CD8-positive, alpha-beta memory T cell (primary cell): ENCODE measurements around the gene ACOD1. TPM values are rescaled to one million over a fixed set of nuclear protein-coding genes. Genes with fewer than 3 reads are reported as not detected.
"Not testable (repeated sequence)": the region's sequence is repeated elsewhere in the genome, so short reads cannot be mapped to it uniquely, and the experiment has no call there.

Source experiments
- CTCF ChIA-PET: fragments of 350-600 bp; sonication (Branson Sonifier 250); formaldehyde crosslinking; loops from one replicate; lab custom pipeline; 2021; ENCODE audit warnings: antibody characterized with exemption; lab: Charles Lee
- POLR2A ChIA-PET: fragments of 350-600 bp; sonication (Branson Sonifier 250); formaldehyde crosslinking; loops from one replicate; lab custom pipeline; 2021; ENCODE audit warnings: antibody characterized with exemption; lab: Charles Lee
- DNase-seq, 5 donors: peaks; one replicate each; pipeline versions ENCODE4 v3.0.0 to v3.0.0-alpha.2; 2020 to 2022; ENCODE audit warnings: mixed read lengths in 1 of 5
- H3K27ac ChIP-seq: one replicate; pipeline ENCODE4 v1.7.0; 2013; ENCODE audit warnings: low read depth, mild to moderate bottlenecking, low read length, moderate library complexity
- H3K27me3 ChIP-seq: 2 replicates; pipeline ENCODE4 v1.7.0; 2013; ENCODE audit warnings: low read length, mild to moderate bottlenecking; ENCODE audit not compliant: insufficient read depth, poor library complexity, severe bottlenecking
- H3K36me3 ChIP-seq: 2 replicates; pipeline ENCODE4 v1.7.0; 2013; ENCODE audit warnings: mild to moderate bottlenecking, low read length, moderate library complexity; ENCODE audit not compliant: insufficient read depth
- H3K4me1 ChIP-seq: 2 replicates; pipeline ENCODE4 v1.7.0; 2013; ENCODE audit warnings: mild to moderate bottlenecking, low read length, moderate library complexity; ENCODE audit not compliant: insufficient read depth
- H3K4me3 ChIP-seq: 2 replicates; pipeline ENCODE4 v1.7.0; 2013; ENCODE audit warnings: mild to moderate bottlenecking, low read length
- H3K9me3 ChIP-seq: 2 replicates; pipeline ENCODE4 v1.7.0; 2013; ENCODE audit warnings: mild to moderate bottlenecking, low read length
- H3K27ac Mint-ChIP-seq, 8 donors: one replicate each; pipeline ENCODE4 v1.8.0; 2020 to 2021; ENCODE audit warnings: mixed read lengths in 8 of 8, mild to moderate bottlenecking in 6 of 8, inconsistent platforms in 3 of 8, moderate library complexity in 3 of 8
- H3K27me3 Mint-ChIP-seq, 2 donors: one replicate each; pipeline ENCODE4 v1.8.0; 2020 to 2021; ENCODE audit warnings: mixed read lengths in 2 of 2, mild to moderate bottlenecking in 1 of 2, moderate library complexity in 1 of 2
- H3K36me3 Mint-ChIP-seq, 3 donors: one replicate each; pipeline ENCODE4 v1.8.0; 2020 to 2021; ENCODE audit warnings: mixed read lengths in 3 of 3, inconsistent platforms in 1 of 3, mild to moderate bottlenecking in 1 of 3
- H3K4me1 Mint-ChIP-seq, 3 donors: one replicate each; pipeline ENCODE4 v1.8.0; 2020 to 2021; ENCODE audit warnings: mixed read lengths in 3 of 3, inconsistent platforms in 1 of 3, mild to moderate bottlenecking in 1 of 3
- H3K4me3 Mint-ChIP-seq, 7 donors: one replicate each; pipeline ENCODE4 v1.8.0; 2020 to 2021; ENCODE audit warnings: mixed read lengths in 7 of 7, mild to moderate bottlenecking in 6 of 7, moderate library complexity in 4 of 7, inconsistent platforms in 2 of 7
- H3K9me3 Mint-ChIP-seq, 5 donors: one replicate each; pipeline ENCODE4 v1.8.0; 2020 to 2022; ENCODE audit warnings: mixed read lengths in 5 of 5, mild to moderate bottlenecking in 3 of 5, moderate library complexity in 2 of 5, inconsistent platforms in 1 of 5
- polyA plus RNA-seq: library from polyadenylated mRNA; unstranded; fragments of 300-500 nt; fragmentation: Illumina TruSeq; gene quantifications from one replicate; pipeline ENCODE4 v1.2.3, GENCODE V29; 2021
- total RNA-seq, 2 experiments: library from RNA; stranded (reverse); gene quantifications; one replicate each; pipeline ENCODE4 v1.2.3, GENCODE V29; 2021

The ACOD1 gene
- total RNA-seq, result not detected
- polyA plus RNA-seq, result not detected

DNA sequence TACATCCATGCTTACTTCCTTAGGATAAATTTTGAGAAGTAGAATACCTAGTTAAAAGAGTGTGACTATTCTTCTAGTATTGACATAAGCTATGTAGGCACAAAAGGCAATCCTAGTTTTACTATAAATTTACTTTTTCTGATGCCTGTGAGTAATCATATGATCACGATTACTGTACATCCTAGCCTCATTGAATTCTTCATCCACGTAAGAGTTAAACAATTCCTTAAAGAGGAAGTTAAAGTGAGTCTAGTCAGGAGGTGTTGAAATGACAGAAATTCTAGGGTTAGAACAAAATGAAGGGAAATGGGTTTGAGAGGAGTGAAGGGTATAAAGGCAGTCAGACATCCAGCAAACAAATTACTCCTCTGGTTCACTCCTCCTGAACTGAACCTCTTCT is at the start of gene ACOD1:
Gene ACOD1, plus strand, starts transcription at position 363 of the 400 bp plus-strand sequence. CDS start 48 bp downstream, outside the sequence.
- H3K27me3 Mint-ChIP-seq, result peaks cover 19 to 24% of the 10 kb centered on the region in 2 donors
- H3K36me3 ChIP-seq, result no peaks in the 10 kb centered on the region
- H3K27me3 ChIP-seq, result no peaks in the 10 kb centered on the region
- H3K27ac Mint-ChIP-seq, result no peak within 1 kb of the TSS
- H3K36me3 Mint-ChIP-seq, result peaks cover 0 to 1% (median 0%) of the 10 kb centered on the region in 3 donors
- H3K27ac ChIP-seq, result no peak within 1 kb of the TSS
- ChIA-PET POLR2A (no interaction called here), CTCF (no interaction called here)
- DNase-seq, result no peak
- no peak within 1 kb of the TSS for H3K4me3 ChIP-seq
- H3K9me3 ChIP-seq, result no peaks in the 10 kb centered on the region
- H3K4me1 Mint-ChIP-seq, result no peaks in the 10 kb centered on the region
- H3K9me3 Mint-ChIP-seq, result peaks cover 0 to 3% (median 0%) of the 10 kb centered on the region in 5 donors
- no peaks in the 10 kb centered on the region for H3K4me1 ChIP-seq
- H3K4me3 Mint-ChIP-seq, result no peak within 1 kb of the TSS

DNA sequence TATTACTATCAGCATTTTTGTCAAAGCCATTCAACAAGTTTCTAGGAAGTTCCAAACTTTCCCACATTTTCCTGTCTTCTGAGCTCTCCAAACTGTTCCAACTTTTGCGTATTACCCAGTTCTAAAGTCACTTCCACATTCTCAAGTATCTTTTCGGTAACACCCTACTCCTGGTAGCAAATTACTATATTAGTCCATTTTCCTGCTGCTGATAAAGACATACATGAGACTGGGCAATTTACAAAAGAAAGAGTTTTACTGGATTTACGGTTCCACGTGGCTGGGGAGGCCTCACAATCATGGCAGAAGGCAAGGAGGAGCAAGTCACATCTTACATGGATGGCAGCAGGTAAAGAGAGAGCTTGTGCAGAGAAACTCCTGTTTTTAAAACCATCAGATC is 49.2 kb upstream of the ACOD1 start:
- CTCF ChIA-PET, result interaction anchor here (1.0 kb wide), 2 partner anchors 10 to 1029 kb away, joined by 3 to 4 read pairs; no protein-coding TSS in a partner anchor
- H3K27ac ChIP-seq, H3K9me3 ChIP-seq, H3K27me3 ChIP-seq, H3K4me1 ChIP-seq, POLR2A ChIA-PET, H3K36me3 Mint-ChIP-seq, H3K4me3 Mint-ChIP-seq, H3K4me1 Mint-ChIP-seq, H3K4me3 ChIP-seq, H3K36me3 ChIP-seq, DNase-seq: not testable (repeated sequence)
- Mint-ChIP-seq H3K27ac (peak overlapping the region in 1 of 8 donors; percentile 5), H3K27me3 (peaks cover 8 to 41% of the 10 kb centered on the region in 2 donors), H3K9me3 (peaks cover 0 to 12% (median 7%) of the 10 kb centered on the region in 5 donors)

DNA sequence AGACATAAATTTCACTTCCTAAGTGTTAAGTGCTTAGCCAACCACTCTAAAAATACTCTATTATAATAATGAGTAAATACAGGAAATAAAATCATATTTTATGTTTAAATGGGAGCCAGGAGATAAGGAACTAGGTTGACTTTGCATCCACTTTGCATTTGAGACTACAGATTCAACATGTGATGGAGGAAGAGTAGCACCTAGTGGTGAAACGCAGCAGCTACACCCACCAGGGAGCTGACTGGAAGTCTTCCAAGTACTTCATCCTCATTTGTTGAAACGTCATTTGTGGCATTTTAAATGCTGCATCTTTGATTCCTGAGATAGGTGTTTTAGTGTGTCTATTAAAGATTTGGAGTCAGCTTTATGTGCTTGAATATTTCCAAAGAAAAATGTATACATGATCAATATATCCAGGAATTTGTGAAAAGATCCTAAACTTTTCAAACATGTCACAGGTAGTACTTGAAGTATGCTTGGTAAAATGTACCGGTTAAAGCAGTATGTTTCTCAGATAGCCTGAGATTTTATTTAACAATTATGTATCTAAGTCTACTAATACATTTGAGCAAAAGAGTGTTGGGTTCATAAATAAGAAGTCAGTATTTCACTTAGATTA is 44.7 kb upstream of the ACOD1 start:
- no peak overlapping the region for H3K4me3 ChIP-seq
- DNase-seq, result peak; percentile 38 to 76 (median 48)
- Mint-ChIP-seq H3K4me3 (no peak overlapping the region), H3K9me3 (peaks cover 0 to 11% (median 7%) of the 10 kb centered on the region in 5 donors), H3K27me3 (peaks cover 5 to 45% of the 10 kb centered on the region in 2 donors), H3K36me3 (peaks cover 0 to 5% (median 0%) of the 10 kb centered on the region in 3 donors), H3K27ac (no peak overlapping the region), H3K4me1 (no peaks in the 10 kb centered on the region)
- H3K4me1 ChIP-seq, result no peaks in the 10 kb centered on the region
- ChIA-PET CTCF (interaction anchor here (0.8 to 3.3 kb wide), 8 partner anchors 9 to 1208 kb away, joined by 3 to 34 read pairs (median 8); partner anchors contain the start of gene KCTD12), POLR2A (no interaction called here)
- H3K27ac ChIP-seq, result no peak overlapping the region
- no peaks in the 10 kb centered on the region for H3K27me3 ChIP-seq
- H3K36me3 ChIP-seq, result no peaks in the 10 kb centered on the region
- no peaks in the 10 kb centered on the region for H3K9me3 ChIP-seq

DNA sequence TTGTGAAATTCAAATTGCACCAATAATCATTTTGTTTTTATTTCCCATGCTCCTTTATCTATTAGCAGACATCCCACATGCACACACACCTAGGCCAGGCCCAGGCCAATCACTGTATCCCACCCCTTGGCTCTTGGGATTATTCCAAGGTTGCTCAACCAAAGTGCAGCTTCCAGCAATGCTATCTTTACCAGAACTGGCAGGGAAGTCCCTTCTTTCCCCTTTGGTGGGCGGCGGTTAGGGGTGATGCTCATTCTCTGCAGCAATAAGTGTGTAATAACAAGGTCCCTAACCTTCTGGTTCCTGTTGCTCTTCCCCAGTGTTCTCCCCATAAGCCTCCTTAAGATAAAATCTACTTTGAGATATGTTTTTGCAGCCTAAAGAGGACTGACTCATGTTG is 43.8 kb upstream of the ACOD1 start:
- no peaks in the 10 kb centered on the region for H3K36me3 Mint-ChIP-seq

DNA sequence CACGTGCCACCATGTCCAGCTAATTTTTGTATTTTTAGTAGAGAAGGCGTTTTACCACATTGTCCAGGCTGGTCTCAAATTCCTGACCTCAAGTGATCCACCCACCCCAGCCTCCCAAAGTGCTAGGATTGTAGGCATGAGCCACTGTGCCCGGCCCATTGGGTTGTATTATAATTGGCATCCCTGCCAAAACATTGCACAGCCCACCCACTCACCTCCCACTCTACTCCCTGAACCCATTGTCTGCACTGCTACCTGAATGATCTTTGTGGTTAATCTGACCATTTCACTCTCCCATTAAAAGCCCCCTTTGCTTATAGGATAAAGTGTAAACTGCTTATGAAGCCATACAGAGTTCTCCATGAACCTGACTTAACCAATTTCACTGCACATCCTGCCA is 35.8 kb upstream of the ACOD1 start:
- H3K4me1 ChIP-seq, result no peaks in the 10 kb centered on the region
- no peaks in the 10 kb centered on the region for H3K9me3 ChIP-seq
- no peaks in the 10 kb centered on the region for H3K36me3 ChIP-seq
- POLR2A ChIA-PET, result no interaction called here
- Mint-ChIP-seq H3K9me3 (no peaks in the 10 kb centered on the region), H3K4me1 (no peaks in the 10 kb centered on the region), H3K27me3 (peaks cover 16 to 48% of the 10 kb centered on the region in 2 donors), H3K4me3 (no peak overlapping the region), H3K36me3 (no peaks in the 10 kb centered on the region), H3K27ac (no peak overlapping the region)
- CTCF ChIA-PET, result no interaction called here
- no peaks in the 10 kb centered on the region for H3K27me3 ChIP-seq
- DNase-seq, result no peak
- no peak overlapping the region for H3K27ac ChIP-seq
- H3K4me3 ChIP-seq, result no peak overlapping the region

More for the DNA sequence above, 43.8 kb upstream of the ACOD1 start:
- Mint-ChIP-seq H3K4me3 (no peak overlapping the region), H3K27me3 (peaks cover 6 to 45% of the 10 kb centered on the region in 2 donors), H3K4me1 (no peaks in the 10 kb centered on the region), H3K27ac (no peak overlapping the region), H3K9me3 (peaks cover 0 to 3% (median 0%) of the 10 kb centered on the region in 5 donors)
- Histone ChIP-seq H3K36me3 (no peaks in the 10 kb centered on the region), H3K4me3 (no peak overlapping the region), H3K27ac (no peak overlapping the region), H3K9me3 (no peaks in the 10 kb centered on the region), H3K27me3 (no peaks in the 10 kb centered on the region), H3K4me1 (no peaks in the 10 kb centered on the region)
- ChIA-PET CTCF (interaction anchor here (1.0 to 3.2 kb wide), 6 partner anchors 10 to 1209 kb away, joined by 4 to 34 read pairs (median 8); no protein-coding TSS in a partner anchor), POLR2A (no interaction called here)
- DNase-seq, result no peak

DNA sequence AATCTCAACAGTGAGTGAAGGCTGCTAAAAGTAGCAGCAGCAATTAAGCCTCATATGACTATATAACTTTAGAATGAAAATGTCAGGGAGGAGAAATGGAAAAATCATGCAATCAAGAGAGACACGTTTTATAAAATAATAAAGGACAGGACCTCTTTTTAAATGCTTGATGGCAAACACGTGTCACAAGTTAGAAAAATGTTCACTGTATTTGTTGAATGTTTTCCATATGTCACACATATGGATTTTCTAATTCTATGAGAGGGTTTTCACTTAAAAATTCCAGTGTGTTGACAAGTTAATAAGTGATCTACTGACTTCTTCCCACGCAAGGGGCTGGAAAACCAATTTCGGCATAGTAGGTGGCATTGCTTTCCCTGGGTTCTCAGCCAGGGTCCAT is 34.4 kb upstream of the ACOD1 start:
- no peak for DNase-seq
- H3K27ac Mint-ChIP-seq, result no peak overlapping the region
- Histone ChIP-seq H3K27ac (no peak overlapping the region), H3K9me3 (no peaks in the 10 kb centered on the region), H3K36me3 (no peaks in the 10 kb centered on the region), H3K4me3 (no peak overlapping the region), H3K27me3 (no peaks in the 10 kb centered on the region), H3K4me1 (no peaks in the 10 kb centered on the region)
- no peaks in the 10 kb centered on the region for H3K36me3 Mint-ChIP-seq
- POLR2A ChIA-PET, result no interaction called here
- no peak overlapping the region for H3K4me3 Mint-ChIP-seq
- CTCF ChIA-PET, result interaction anchor here (1.4 kb wide), 1 partner anchor 10 kb away, joined by 3 read pairs; no protein-coding TSS in a partner anchor
- H3K27me3 Mint-ChIP-seq, result peaks cover 13 to 43% of the 10 kb centered on the region in 2 donors
- no peaks in the 10 kb centered on the region for H3K4me1 Mint-ChIP-seq
- no peaks in the 10 kb centered on the region for H3K9me3 Mint-ChIP-seq

DNA sequence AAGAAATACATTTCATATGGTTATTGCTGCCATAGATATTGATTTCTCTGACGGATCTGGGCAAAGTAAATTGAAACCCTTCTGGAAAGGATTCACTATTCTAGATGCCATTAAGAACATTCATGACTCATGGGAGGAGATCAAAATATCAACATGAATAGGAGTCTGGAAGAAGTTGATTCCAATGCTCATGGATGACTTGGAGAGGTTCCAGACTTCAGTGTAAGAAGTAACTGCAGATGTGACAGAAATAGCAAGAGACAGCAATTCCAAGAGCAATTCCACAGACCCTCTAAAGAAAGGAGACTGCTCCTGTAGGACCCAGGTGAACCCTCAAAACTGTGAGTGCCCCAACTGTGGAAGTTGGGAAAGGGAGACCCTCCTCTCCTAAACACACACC is 31.2 kb upstream of the ACOD1 start:
- Histone ChIP-seq H3K4me1 (no peaks in the 10 kb centered on the region), H3K27ac (no peak overlapping the region), H3K9me3 (no peaks in the 10 kb centered on the region), H3K27me3 (no peaks in the 10 kb centered on the region), H3K4me3 (no peak overlapping the region), H3K36me3 (no peaks in the 10 kb centered on the region)
- no peak for DNase-seq
- Mint-ChIP-seq H3K4me3 (no peak overlapping the region), H3K27ac (no peak overlapping the region), H3K4me1 (no peaks in the 10 kb centered on the region), H3K9me3 (peaks cover 0 to 2% (median 0%) of the 10 kb centered on the region in 5 donors), H3K36me3 (no peaks in the 10 kb centered on the region), H3K27me3 (peaks cover 13 to 42% of the 10 kb centered on the region in 2 donors)
- ChIA-PET CTCF (no interaction called here), POLR2A (no interaction called here)

DNA sequence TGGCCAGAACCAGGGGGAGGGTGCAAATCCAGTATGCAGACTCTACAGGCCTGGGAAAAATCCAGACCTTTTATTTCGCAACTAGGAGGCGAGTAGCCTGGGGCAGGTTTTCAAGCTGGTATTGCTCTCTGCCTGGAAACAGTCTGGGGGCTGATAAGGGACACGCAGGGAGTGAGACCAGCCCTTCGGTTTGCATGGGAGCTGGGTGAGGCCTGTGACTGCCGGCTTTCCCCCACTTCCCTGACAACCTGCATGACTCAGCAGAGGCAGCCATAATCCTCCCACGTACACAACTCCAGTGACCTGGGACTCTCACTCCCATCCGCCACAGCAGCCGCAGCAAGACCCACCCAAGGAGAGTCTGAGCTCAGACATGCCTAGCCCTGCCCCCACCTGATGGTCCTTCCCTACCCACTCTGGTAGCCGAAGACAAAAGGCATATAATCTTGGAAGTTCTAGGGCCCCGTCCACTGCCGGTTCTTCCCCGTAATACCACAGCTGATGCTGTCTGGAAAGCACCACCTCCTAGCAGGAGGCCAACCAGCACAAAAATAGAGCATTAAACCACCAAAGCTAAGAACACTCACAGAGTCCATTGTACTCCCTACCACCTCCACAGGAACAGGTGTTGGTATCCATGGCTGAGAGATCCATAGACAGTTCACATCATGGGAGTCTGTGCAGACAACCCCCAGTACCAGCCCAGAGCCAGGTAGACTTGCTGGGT is 30.4 kb upstream of the ACOD1 start:
- H3K36me3 ChIP-seq, H3K27ac ChIP-seq, CTCF ChIA-PET, H3K9me3 ChIP-seq, H3K4me1 Mint-ChIP-seq, H3K4me1 ChIP-seq, DNase-seq, H3K4me3 ChIP-seq, H3K27ac Mint-ChIP-seq, H3K4me3 Mint-ChIP-seq, H3K9me3 Mint-ChIP-seq, H3K36me3 Mint-ChIP-seq, H3K27me3 ChIP-seq, POLR2A ChIA-PET: not testable (repeated sequence)
- peaks cover 13 to 45% of the 10 kb centered on the region in 2 donors for H3K27me3 Mint-ChIP-seq
